Gastroesophageal sphincter (tissue), 3 donors: ENCODE results near the gene C12orf57.

Source experiments
- EP300 ChIP-seq: sonication (generic); formaldehyde crosslinking; IDR thresholded peaks from one replicate; pipeline ENCODE4 v1.6.1; 2017; ENCODE audit warnings: antibody characterized with exemption, mild to moderate bottlenecking
- TF ChIP-seq, protein P1 (sequence below), 4 experiments: fragments of 200-600 bp in 2 of 4; fragments of 450-650 bp in 2 of 4; sonication (generic) in 1 of 4; IDR thresholded peaks; one replicate each; pipeline ENCODE4 v1.5.1; 2017 to 2019; ENCODE audit warnings: antibody characterized with exemption in 4 of 4, mild to moderate bottlenecking in 2 of 4, moderate library complexity in 2 of 4

DNA sequence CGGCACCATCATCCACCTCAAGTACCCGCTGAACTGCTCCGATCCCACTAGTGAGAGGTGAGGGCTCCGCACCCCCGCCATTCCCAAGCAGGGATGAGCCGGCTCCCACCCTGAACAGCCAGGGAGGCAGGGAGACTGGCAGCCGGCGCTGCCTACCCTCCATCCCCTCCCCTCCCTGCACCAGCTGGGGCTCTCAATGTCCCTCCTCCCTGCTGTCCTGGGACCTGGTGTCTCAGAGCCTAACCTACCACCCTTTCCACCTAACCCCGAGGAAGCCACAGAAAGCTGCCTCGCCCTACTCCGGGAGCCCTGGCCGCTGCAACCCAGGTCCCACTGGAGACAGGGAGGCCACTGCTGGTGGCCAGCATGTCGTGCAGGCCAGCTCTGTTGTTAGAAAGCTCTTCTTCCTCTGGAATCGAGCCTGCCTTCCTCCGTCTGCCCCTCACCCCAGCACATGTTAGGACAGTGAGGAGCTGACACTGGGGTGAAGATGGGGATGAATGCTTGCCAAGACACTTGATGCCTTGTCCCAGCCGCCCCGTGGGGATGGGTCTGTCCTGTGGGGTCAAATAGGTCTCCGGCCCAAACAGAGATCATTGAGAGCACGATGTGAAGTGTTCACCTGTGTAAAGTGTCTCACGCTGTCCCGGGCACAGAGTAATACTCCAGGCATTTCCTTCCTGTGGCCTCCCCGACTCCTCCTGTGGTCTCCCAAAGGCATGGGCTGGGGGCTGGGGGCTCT is 8.5 kb downstream of the C12orf57 start:
- no peak for TF ChIP-seq EP300
- TF ChIP-seq, protein P1, sequence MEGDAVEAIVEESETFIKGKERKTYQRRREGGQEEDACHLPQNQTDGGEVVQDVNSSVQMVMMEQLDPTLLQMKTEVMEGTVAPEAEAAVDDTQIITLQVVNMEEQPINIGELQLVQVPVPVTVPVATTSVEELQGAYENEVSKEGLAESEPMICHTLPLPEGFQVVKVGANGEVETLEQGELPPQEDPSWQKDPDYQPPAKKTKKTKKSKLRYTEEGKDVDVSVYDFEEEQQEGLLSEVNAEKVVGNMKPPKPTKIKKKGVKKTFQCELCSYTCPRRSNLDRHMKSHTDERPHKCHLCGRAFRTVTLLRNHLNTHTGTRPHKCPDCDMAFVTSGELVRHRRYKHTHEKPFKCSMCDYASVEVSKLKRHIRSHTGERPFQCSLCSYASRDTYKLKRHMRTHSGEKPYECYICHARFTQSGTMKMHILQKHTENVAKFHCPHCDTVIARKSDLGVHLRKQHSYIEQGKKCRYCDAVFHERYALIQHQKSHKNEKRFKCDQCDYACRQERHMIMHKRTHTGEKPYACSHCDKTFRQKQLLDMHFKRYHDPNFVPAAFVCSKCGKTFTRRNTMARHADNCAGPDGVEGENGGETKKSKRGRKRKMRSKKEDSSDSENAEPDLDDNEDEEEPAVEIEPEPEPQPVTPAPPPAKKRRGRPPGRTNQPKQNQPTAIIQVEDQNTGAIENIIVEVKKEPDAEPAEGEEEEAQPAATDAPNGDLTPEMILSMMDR (IDR thresholded peaks at IDR 0.05), result no peak
